ENCODE measurements around the gene UBA3. TPM values are rescaled to one million over a fixed set of nuclear protein-coding genes. Genes with fewer than 3 reads are reported as not detected.

UBA3 gene
- total RNA-seq, 4 donors from 2014 or later: 22.6 to 80.7 (median 50.8) TPM

GRCh38 chr3:69119138-69119537, 39.0 kb upstream of the UBA3 start:
- TF ChIP-seq CTCF (IDR thresholded peaks at IDR 0.05) (no peak), POLR2A (IDR thresholded peaks at IDR 0.05) (no peak), EP300 (IDR thresholded peaks at IDR 0.05) (no peak)
- Histone ChIP-seq H3K4me1 (peaks cover 0 to 9% (median 3%) of the 10 kb centered on the region in 4 donors), H3K27ac (no peak overlapping the region), H3K9me3 (no peaks in the 10 kb centered on the region), H3K36me3 (no peaks in the 10 kb centered on the region), H3K27me3 (no peaks in the 10 kb centered on the region), H3K4me3 (no peak overlapping the region)
- 90 to 95% methylated on average over 6 of the region's 6 CpGs for WGBS, 2 donors
- DNase-seq (ENCODE audit: low spot score in 2 of 2): no peak

DNA sequence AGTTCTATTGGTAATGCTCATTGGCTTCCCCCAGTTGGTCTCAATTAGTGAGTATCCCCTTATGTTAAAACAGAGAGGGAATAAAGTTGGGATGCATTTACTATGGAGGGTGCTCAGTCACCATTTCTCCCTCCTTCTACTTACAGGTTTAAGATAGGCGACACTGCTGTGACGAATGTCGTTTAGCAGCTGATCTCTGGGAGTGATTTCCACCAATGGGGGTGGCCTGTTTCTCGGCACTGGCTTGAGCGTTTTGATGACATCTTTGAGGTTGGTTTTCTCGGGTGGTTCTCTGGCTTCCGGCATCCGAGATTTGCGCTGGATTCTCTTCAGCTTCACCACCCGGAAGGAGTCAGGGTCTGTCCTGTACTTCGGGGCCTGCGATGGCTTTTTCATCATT, 38.4 kb upstream of the UBA3 start:
- no peaks in the 10 kb centered on the region for H3K9me3 ChIP-seq
- no peak for TF ChIP-seq EP300 (IDR thresholded peaks at IDR 0.05)
- no peak for TF ChIP-seq CTCF (IDR thresholded peaks at IDR 0.05)
- no peak for TF ChIP-seq POLR2A (IDR thresholded peaks at IDR 0.05)
- no peaks in the 10 kb centered on the region for H3K27me3 ChIP-seq
- no peak overlapping the region for H3K4me3 ChIP-seq
- H3K4me1 ChIP-seq: peaks cover 0 to 9% (median 3%) of the 10 kb centered on the region in 4 donors
- no peak for DNase-seq (ENCODE audit: low spot score in 2 of 2)
- H3K36me3 ChIP-seq: no peaks in the 10 kb centered on the region
- H3K27ac ChIP-seq: no peak overlapping the region
- WGBS, 2 donors: 96 to 99% methylated on average over 12 of the region's 12 CpGs

- H3K4me1 ChIP-seq: peaks cover 0 to 9% (median 3%) of the 10 kb centered on the region in 4 donors
- H3K9me3 ChIP-seq: no peaks in the 10 kb centered on the region
- no peaks in the 10 kb centered on the region for H3K36me3 ChIP-seq
- no peak overlapping the region for H3K4me3 ChIP-seq
- DNase-seq (ENCODE audit: low spot score in 2 of 2): no peak
- no peaks in the 10 kb centered on the region for H3K27me3 ChIP-seq
- WGBS, 2 donors: 47 to 54% methylated on average over 3 of the region's 3 CpGs
- H3K27ac ChIP-seq: peak overlapping the region in 1 of 4 donors; percentile 10
- no peak for TF ChIP-seq POLR2A (IDR thresholded peaks at IDR 0.05)
Observed at GRCh38 chr3:69116897-69117296, 36.7 kb upstream of the UBA3 start.

DNA sequence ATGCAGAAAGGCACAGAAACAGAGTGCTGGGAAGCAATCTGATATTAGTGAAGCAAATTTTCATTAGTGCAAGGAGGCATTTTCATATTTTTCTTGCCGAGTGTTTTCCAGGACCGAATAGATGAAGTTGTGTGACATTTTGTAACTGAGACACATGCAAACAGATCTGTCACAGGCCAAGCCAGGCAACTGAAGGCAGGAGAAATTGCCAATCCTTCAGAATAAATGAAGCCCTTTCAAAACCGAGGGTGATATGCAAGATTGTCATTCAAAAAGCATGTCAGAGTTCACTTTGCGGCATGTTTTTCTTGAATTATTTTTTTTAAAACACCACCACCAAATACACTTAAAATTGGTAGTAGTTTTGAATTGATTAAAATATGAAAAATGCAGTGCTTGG, 36.0 kb upstream of the UBA3 start:
- TF ChIP-seq POLR2A (IDR thresholded peaks at IDR 0.05) (no peak), CTCF (IDR thresholded peaks at IDR 0.05) (no peak), EP300 (IDR thresholded peaks at IDR 0.05) (no peak)
- no peak for DNase-seq (ENCODE audit: low spot score in 2 of 2)
- Histone ChIP-seq H3K27ac (peak overlapping the region in 1 of 4 donors; percentile 10), H3K4me1 (peaks cover 0 to 7% (median 2%) of the 10 kb centered on the region in 4 donors), H3K27me3 (no peaks in the 10 kb centered on the region), H3K9me3 (no peaks in the 10 kb centered on the region), H3K36me3 (no peaks in the 10 kb centered on the region), H3K4me3 (no peak overlapping the region)
- WGBS, 2 donors: 52 to 58% methylated on average over 4 of the region's 4 CpGs

- WGBS, 2 donors: 37 to 48% methylated on average over 2 of the region's 2 CpGs
- Histone ChIP-seq H3K36me3 (no peaks in the 10 kb centered on the region), H3K4me1 (peaks cover 0 to 7% (median 0%) of the 10 kb centered on the region in 4 donors), H3K27me3 (no peaks in the 10 kb centered on the region), H3K27ac (peak overlapping the region in 1 of 4 donors; percentile 10), H3K4me3 (no peak overlapping the region), H3K9me3 (no peaks in the 10 kb centered on the region)
- no peak for TF ChIP-seq EP300 (IDR thresholded peaks at IDR 0.05)
- no peak for TF ChIP-seq POLR2A (IDR thresholded peaks at IDR 0.05)
- TF ChIP-seq CTCF (IDR thresholded peaks at IDR 0.05): no peak
- DNase-seq (ENCODE audit: low spot score in 2 of 2): no peak
Observed at GRCh38 chr3:69115731-69116130, 35.6 kb upstream of the UBA3 start.

GRCh38 chr3:69113536-69113935, 33.4 kb upstream of the UBA3 start:
- H3K9me3 ChIP-seq: no peaks in the 10 kb centered on the region
- H3K36me3 ChIP-seq: no peaks in the 10 kb centered on the region
- TF ChIP-seq CTCF (IDR thresholded peaks at IDR 0.05): no peak
- no peak for TF ChIP-seq EP300 (IDR thresholded peaks at IDR 0.05)
- TF ChIP-seq POLR2A (IDR thresholded peaks at IDR 0.05): no peak
- H3K4me1 ChIP-seq: peaks cover 0 to 7% (median 0%) of the 10 kb centered on the region in 4 donors
- H3K4me3 ChIP-seq: no peak overlapping the region
- no peak overlapping the region for H3K27ac ChIP-seq
- H3K27me3 ChIP-seq: no peaks in the 10 kb centered on the region
- WGBS, 2 donors: 81 to 88% methylated on average over 3 of the region's 3 CpGs
- DNase-seq (ENCODE audit: low spot score in 2 of 2): no peak
